HL-60 (cell line): ENCODE results near the gene SDCBP2.

ENCODE experiments used
- GABPA ChIP-seq: IDR thresholded peaks from 2 replicates; pipeline ENCODE4 v1.6.1; 2012; ENCODE audit warnings: low read depth
- POLR2AphosphoS5 ChIP-seq: IDR thresholded peaks from 2 replicates; pipeline ENCODE4 v1.6.1; 2012; ENCODE audit warnings: low read depth
- SPI1 ChIP-seq: IDR thresholded peaks from 2 replicates; pipeline ENCODE4 v1.6.1; 2012; ENCODE audit warnings: low read depth, mild to moderate bottlenecking, borderline replicate concordance
- TF ChIP-seq, protein P1 (sequence below): IDR thresholded peaks from one replicate; pipeline ENCODE4 v1.5.1; 2011; ENCODE audit warnings: low read length, control low read depth, inconsistent platforms; ENCODE audit not compliant: insufficient read depth
- TF ChIP-seq, protein P2 (sequence below): IDR thresholded peaks from 2 replicates; pipeline ENCODE4 v1.6.1; 2012; ENCODE audit warnings: low read depth; ENCODE audit not compliant: insufficient replicate concordance

DNA sequence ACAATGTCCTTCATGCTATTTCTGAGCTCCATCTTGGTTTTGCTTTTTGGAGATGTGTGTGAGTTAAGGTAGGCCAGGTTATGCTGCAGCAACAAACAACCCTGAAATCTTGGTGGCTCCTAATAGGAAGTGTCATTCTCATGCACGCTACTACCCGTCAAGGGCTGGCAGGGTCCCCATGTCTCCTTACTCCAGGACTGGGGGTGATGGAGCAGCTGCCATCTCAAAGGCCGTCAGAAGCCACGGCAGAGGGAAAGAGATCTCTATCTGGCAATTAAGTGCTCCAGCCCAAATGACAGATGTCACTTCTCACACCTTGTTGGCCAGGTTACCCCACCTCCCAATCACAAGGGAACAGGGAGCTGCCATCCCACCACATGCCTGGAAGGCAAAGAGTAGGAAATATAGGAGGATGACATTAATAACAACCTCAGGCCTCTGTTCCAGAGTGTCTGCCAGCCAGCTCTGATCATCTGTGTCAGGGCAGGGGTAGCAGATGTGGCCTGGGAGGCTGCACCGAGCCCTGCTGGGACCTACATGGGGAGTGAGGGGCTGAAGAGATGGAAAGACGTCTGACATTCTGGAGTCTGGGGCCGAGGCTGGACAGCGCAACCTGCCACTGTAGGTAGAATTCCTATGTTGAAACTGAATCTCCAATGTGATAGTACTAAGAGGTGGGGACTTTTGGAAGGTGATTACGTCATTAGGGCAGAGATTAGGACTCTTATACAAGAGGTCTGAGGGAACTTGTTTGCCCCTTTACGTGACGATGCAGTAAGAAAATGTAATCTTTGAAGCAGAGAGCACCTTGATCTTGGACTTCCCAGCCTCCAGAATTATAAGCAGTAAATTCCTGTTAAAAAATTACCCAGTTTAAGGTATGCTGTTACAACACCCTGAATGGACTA, 4.8 kb upstream of the SDCBP2 start:
- TF ChIP-seq, protein P1, sequence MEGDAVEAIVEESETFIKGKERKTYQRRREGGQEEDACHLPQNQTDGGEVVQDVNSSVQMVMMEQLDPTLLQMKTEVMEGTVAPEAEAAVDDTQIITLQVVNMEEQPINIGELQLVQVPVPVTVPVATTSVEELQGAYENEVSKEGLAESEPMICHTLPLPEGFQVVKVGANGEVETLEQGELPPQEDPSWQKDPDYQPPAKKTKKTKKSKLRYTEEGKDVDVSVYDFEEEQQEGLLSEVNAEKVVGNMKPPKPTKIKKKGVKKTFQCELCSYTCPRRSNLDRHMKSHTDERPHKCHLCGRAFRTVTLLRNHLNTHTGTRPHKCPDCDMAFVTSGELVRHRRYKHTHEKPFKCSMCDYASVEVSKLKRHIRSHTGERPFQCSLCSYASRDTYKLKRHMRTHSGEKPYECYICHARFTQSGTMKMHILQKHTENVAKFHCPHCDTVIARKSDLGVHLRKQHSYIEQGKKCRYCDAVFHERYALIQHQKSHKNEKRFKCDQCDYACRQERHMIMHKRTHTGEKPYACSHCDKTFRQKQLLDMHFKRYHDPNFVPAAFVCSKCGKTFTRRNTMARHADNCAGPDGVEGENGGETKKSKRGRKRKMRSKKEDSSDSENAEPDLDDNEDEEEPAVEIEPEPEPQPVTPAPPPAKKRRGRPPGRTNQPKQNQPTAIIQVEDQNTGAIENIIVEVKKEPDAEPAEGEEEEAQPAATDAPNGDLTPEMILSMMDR: no peak
- no peak for TF ChIP-seq SPI1
- no peak for TF ChIP-seq POLR2AphosphoS5
- TF ChIP-seq, protein P2, sequence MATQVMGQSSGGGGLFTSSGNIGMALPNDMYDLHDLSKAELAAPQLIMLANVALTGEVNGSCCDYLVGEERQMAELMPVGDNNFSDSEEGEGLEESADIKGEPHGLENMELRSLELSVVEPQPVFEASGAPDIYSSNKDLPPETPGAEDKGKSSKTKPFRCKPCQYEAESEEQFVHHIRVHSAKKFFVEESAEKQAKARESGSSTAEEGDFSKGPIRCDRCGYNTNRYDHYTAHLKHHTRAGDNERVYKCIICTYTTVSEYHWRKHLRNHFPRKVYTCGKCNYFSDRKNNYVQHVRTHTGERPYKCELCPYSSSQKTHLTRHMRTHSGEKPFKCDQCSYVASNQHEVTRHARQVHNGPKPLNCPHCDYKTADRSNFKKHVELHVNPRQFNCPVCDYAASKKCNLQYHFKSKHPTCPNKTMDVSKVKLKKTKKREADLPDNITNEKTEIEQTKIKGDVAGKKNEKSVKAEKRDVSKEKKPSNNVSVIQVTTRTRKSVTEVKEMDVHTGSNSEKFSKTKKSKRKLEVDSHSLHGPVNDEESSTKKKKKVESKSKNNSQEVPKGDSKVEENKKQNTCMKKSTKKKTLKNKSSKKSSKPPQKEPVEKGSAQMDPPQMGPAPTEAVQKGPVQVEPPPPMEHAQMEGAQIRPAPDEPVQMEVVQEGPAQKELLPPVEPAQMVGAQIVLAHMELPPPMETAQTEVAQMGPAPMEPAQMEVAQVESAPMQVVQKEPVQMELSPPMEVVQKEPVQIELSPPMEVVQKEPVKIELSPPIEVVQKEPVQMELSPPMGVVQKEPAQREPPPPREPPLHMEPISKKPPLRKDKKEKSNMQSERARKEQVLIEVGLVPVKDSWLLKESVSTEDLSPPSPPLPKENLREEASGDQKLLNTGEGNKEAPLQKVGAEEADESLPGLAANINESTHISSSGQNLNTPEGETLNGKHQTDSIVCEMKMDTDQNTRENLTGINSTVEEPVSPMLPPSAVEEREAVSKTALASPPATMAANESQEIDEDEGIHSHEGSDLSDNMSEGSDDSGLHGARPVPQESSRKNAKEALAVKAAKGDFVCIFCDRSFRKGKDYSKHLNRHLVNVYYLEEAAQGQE: no peak
- TF ChIP-seq GABPA: no peak
